Measurements from ENCODE around the gene CDC37. TPM values are rescaled to one million over a fixed set of nuclear protein-coding genes. Genes with fewer than 3 reads are reported as not detected.
A peak's percentile ranks its signal among the peaks of the same experiment; 100 is the strongest.
"Not testable (repeated sequence)": the region's sequence is repeated elsewhere in the genome, so short reads cannot be mapped to it uniquely, and the experiment has no call there.

The CDC37 gene
- total and polyA plus RNA-seq, 4 donors = 110 to 294 (median 189) TPM

DNA sequence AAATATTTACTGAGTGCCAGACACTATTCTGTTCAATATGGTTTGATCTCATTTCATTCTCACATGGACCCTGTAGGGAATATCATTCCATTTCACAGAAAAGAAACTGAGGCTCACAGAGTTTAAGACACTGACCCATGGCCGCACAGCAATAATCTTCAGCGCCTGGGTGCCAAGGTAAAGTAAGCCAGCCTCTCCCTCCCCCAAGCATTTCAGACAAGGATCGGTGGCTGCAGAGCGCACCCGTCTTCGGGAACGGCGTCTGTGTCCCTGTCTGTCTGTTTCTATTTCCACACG is 12.7 kb upstream of the CDC37 start:
- 8 to 9% methylated on average over 9 of the region's 9 CpGs for whole genome bisulfite sequencing, 2 donors
- ATAC-seq (ENCODE audit: insufficient read depth, low FRiP score) = no peak
- Histone ChIP-seq H3K27ac (ENCODE audit: low read depth in 1 of 2, low read length in 1 of 2) (peak overlapping the region in 1 of 2 donors; percentile 28), H3K9ac (ENCODE audit: insufficient read depth in 1 of 2, low read length in 2 of 2) (no peak overlapping the region), H3K4me1 (ENCODE audit: control insufficient read depth in 5 of 5, insufficient read depth in 5 of 5, low read length in 5 of 5) (peaks cover 0 to 17% (median 0%) of the 10 kb centered on the region in 5 donors), H3K36me3 (ENCODE audit: control insufficient read depth in 4 of 4, insufficient read depth in 4 of 4, low read length in 4 of 4) (no peaks in the 10 kb centered on the region), H3K4me3 (peak overlapping the region; percentile 18), H3K9me3 (ENCODE audit: control insufficient read depth in 4 of 4, insufficient read depth in 3 of 4, low read length in 3 of 4) (peaks cover 0 to 3% (median 0%) of the 10 kb centered on the region in 4 donors), H3K27me3 (ENCODE audit: control insufficient read depth in 3 of 3, insufficient read depth in 3 of 3, low read length in 2 of 3) (peaks cover 0 to 55% (median 45%) of the 10 kb centered on the region in 3 donors)
- TF ChIP-seq, protein P1, sequence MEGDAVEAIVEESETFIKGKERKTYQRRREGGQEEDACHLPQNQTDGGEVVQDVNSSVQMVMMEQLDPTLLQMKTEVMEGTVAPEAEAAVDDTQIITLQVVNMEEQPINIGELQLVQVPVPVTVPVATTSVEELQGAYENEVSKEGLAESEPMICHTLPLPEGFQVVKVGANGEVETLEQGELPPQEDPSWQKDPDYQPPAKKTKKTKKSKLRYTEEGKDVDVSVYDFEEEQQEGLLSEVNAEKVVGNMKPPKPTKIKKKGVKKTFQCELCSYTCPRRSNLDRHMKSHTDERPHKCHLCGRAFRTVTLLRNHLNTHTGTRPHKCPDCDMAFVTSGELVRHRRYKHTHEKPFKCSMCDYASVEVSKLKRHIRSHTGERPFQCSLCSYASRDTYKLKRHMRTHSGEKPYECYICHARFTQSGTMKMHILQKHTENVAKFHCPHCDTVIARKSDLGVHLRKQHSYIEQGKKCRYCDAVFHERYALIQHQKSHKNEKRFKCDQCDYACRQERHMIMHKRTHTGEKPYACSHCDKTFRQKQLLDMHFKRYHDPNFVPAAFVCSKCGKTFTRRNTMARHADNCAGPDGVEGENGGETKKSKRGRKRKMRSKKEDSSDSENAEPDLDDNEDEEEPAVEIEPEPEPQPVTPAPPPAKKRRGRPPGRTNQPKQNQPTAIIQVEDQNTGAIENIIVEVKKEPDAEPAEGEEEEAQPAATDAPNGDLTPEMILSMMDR (IDR thresholded peaks at IDR 0.05; ENCODE audit: control extremely low read depth, extremely low read depth) = no peak
- no peak for DNase-seq

DNA sequence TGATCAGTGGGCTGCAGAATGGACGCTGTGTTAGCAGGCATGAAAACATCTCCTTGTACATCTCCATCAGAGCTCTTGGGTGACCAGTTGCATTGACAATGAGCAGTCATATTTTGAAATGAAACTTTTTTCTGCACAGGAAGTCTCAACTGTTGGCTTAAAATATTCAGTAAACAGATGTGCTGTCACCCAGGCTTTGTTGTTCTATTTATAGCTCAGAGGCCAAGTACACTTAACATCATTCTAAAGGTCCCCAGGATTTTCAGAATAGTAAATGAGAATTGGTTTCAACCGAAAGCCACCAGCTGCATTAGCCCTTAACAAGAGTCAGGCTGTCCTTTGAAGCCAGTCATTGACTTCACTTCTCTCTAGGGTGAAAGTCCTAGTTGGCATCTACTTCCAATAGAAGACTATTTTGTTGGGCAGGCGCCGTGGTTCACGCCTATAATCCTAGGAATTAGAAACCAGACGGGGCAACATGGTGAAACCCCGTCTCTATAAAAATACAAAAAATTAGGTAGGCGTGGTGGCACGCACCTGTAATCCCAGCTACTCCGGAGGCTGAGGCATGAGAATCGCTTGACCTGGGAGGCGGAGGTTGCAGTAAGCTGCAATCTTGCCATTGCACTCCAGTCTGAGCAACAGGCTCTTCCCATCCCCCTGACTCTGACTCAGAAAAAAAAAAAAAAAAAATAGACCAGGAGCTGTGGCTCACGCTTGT is 9.1 kb upstream of the CDC37 start:
- no peaks in the 10 kb centered on the region for H3K36me3 ChIP-seq (ENCODE audit: control insufficient read depth in 4 of 4, insufficient read depth in 4 of 4, low read length in 4 of 4)
- peaks cover 0 to 7% (median 0%) of the 10 kb centered on the region in 5 donors for H3K4me1 ChIP-seq (ENCODE audit: control insufficient read depth in 5 of 5, insufficient read depth in 5 of 5, low read length in 5 of 5)
- H3K9me3 ChIP-seq (ENCODE audit: control insufficient read depth in 4 of 4, insufficient read depth in 3 of 4, low read length in 3 of 4) = peaks cover 0 to 3% (median 0%) of the 10 kb centered on the region in 4 donors
- no peak overlapping the region for H3K4me3 ChIP-seq
- DNase-seq (no peak), ATAC-seq (ENCODE audit: insufficient read depth, low FRiP score) (no peak)
- 71 to 81% methylated on average over 13 of the region's 13 CpGs for WGBS, 2 donors
- no peak overlapping the region for H3K9ac ChIP-seq (ENCODE audit: insufficient read depth in 1 of 2, low read length in 2 of 2)
- no peak overlapping the region for H3K27ac ChIP-seq (ENCODE audit: low read depth in 1 of 2, low read length in 1 of 2)
- TF ChIP-seq, protein P1 (IDR thresholded peaks at IDR 0.05; ENCODE audit: control extremely low read depth, extremely low read depth) = no peak
- peaks cover 0 to 38% (median 24%) of the 10 kb centered on the region in 3 donors for H3K27me3 ChIP-seq (ENCODE audit: control insufficient read depth in 3 of 3, insufficient read depth in 3 of 3, low read length in 2 of 3)

- H3K9me3 ChIP-seq (ENCODE audit: control insufficient read depth in 4 of 4, insufficient read depth in 3 of 4, low read length in 3 of 4); H3K4me1 ChIP-seq (ENCODE audit: control insufficient read depth in 5 of 5, insufficient read depth in 5 of 5, low read length in 5 of 5); DNase-seq; H3K36me3 ChIP-seq (ENCODE audit: control insufficient read depth in 4 of 4, insufficient read depth in 4 of 4, low read length in 4 of 4); H3K9ac ChIP-seq (ENCODE audit: insufficient read depth in 1 of 2, low read length in 2 of 2); H3K4me3 ChIP-seq; H3K27ac ChIP-seq (ENCODE audit: low read depth in 1 of 2, low read length in 1 of 2); ATAC-seq (ENCODE audit: insufficient read depth, low FRiP score): not testable (repeated sequence)
- whole genome bisulfite sequencing, 2 donors = 83 to 94% methylated on average over 5 of the region's 5 CpGs
- H3K27me3 ChIP-seq (ENCODE audit: control insufficient read depth in 3 of 3, insufficient read depth in 3 of 3, low read length in 2 of 3) = peaks cover 0 to 36% (median 23%) of the 10 kb centered on the region in 3 donors
Measured at GRCh38 chr19:10411224-10411623, 7.9 kb upstream of the CDC37 start.

- Histone ChIP-seq H3K9me3 (ENCODE audit: control insufficient read depth in 4 of 4, insufficient read depth in 3 of 4, low read length in 3 of 4) (no peaks in the 10 kb centered on the region), H3K4me1 (ENCODE audit: control insufficient read depth in 5 of 5, insufficient read depth in 5 of 5, low read length in 5 of 5) (peaks cover 0 to 12% (median 0%) of the 10 kb centered on the region in 5 donors), H3K36me3 (ENCODE audit: control insufficient read depth in 4 of 4, insufficient read depth in 4 of 4, low read length in 4 of 4) (no peaks in the 10 kb centered on the region), H3K27ac (ENCODE audit: low read depth in 1 of 2, low read length in 1 of 2) (peak overlapping the region in 1 of 2 donors; percentile 53), H3K9ac (ENCODE audit: insufficient read depth in 1 of 2, low read length in 2 of 2) (no peak overlapping the region), H3K27me3 (ENCODE audit: control insufficient read depth in 3 of 3, insufficient read depth in 3 of 3, low read length in 2 of 3) (peaks cover 0 to 31% (median 20%) of the 10 kb centered on the region in 3 donors), H3K4me3 (no peak overlapping the region)
- no peak for ATAC-seq (ENCODE audit: insufficient read depth, low FRiP score)
- WGBS, 2 donors = 49 to 57% methylated on average over 17 to 18 of the region's 18 CpGs
- no peak for DNase-seq
- TF ChIP-seq, protein P1 (IDR thresholded peaks at IDR 0.05; ENCODE audit: control extremely low read depth, extremely low read depth) = no peak
Measured at GRCh38 chr19:10408511-10409283, 5.4 kb upstream of the CDC37 start.
